Stimulated activated CD8-positive, alpha-beta memory T cell treated with anti-CD3 and anti-CD28 coated beads, Interleukin-12 subunit alpha, Interleukin-12 subunit beta, amount 100 ng/mL, for 4 hours (primary cell): ENCODE measurements around the gene UBTF.

Source experiments
- DNase-seq: peaks from one replicate; pipeline ENCODE4 v3.0.0-alpha.2; 2020; ENCODE audit warnings: low read depth

Gene UBTF

GRCh38 chr17:44197980-44198720 is 21.3 kb downstream of the UBTF start:
- DNase-seq, result no peak

GRCh38 chr17:44197107-44197506 is 22.4 kb downstream of the UBTF start:
- no peak for DNase-seq

- DNase-seq, result no peak
Observed at GRCh38 chr17:44193326-44194084, 26.0 kb downstream of the UBTF start.

GRCh38 chr17:44192750-44193149 is 26.7 kb downstream of the UBTF start:
- no peak for DNase-seq

- DNase-seq, result no peak
Observed at GRCh38 chr17:44191941-44192496, 27.5 kb downstream of the UBTF start.

GRCh38 chr17:44191369-44191768 is 28.1 kb downstream of the UBTF start:
- DNase-seq, result no peak

GRCh38 chr17:44190481-44190880 is 29.0 kb downstream of the UBTF start:
- DNase-seq, result no peak

- DNase-seq, result no peak
Observed at GRCh38 chr17:44188576-44189403, 30.7 kb downstream of the UBTF start.

GRCh38 chr17:44187131-44187899 is 32.2 kb downstream of the UBTF start:
- no peak for DNase-seq

GRCh38 chr17:44186307-44187130 is 33.0 kb downstream of the UBTF start, which contains the start of gene TMUB2:
TMUB2 (plus strand) TSS chr17:44186972; CDS start chr17:44187709, 737 bp downstream.
- peak; percentile 98 for DNase-seq

- DNase-seq, result no peak
Observed at GRCh38 chr17:44184212-44184810, 35.2 kb downstream of the UBTF start.

- no peak for DNase-seq
Observed at GRCh38 chr17:44183024-44183423, 36.5 kb downstream of the UBTF start.

- no peak for DNase-seq
Observed at GRCh38 chr17:44178133-44178532, 41.3 kb downstream of the UBTF start.

GRCh38 chr17:44177640-44178039 is 41.8 kb downstream of the UBTF start:
- DNase-seq, result no peak

GRCh38 chr17:44176671-44177501 is 42.6 kb downstream of the UBTF start:
- DNase-seq, result no peak

GRCh38 chr17:44176257-44176656 is 43.2 kb downstream of the UBTF start:
- DNase-seq, result no peak

GRCh38 chr17:44174427-44174826 is 45.0 kb downstream of the UBTF start:
- no peak for DNase-seq

GRCh38 chr17:44171931-44172455 is 47.5 kb downstream of the UBTF start:
- DNase-seq, result no peak
